GM21367 (cell line): ENCODE measurements around the gene LHX5.

Experiments used
- ATAC-seq: cut with Tn5 transposase; IDR thresholded peaks from one replicate; pipeline ENCODE4 v1.9.1; 2021; ENCODE audit not compliant: unreplicated experiment

LHX5 gene

GRCh38 chr12:113418213-113418879, 53.3 kb downstream of the LHX5 start:
- ATAC-seq = no peak

- no peak for ATAC-seq
Measured at GRCh38 chr12:113416091-113416754, 55.4 kb downstream of the LHX5 start.

- no peak for ATAC-seq
Measured at GRCh38 chr12:113414519-113415038, 57.1 kb downstream of the LHX5 start.

DNA sequence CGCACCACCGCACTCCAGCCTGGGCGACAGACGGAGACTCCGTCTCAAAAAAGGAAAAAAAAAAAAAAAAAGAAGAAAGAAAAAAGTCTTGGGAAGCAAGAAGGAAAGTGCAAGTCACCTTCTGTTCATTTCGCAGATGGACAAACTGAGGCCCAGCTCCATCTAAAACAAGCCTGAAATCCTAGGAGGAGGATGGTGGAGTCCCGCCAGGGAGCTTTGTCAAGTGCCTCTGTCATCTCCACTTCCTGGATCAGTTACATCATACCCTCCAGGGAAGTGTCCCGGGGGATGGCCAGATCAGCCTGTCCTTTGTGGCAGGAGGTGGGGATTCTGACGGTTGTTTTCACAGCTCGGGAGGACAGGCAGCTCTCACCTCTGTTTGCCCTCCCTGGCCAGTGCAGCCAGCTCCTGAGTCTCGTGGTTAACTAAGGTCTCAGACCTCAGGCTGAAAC, 58.2 kb downstream of the LHX5 start:
- no peak for ATAC-seq
